SK-N-SH (cell line): ENCODE results near the gene CDK5RAP2. TPM values are rescaled to one million over a fixed set of nuclear protein-coding genes. Genes with fewer than 3 reads are reported as not detected.

Experiments
- CTCF ChIA-PET: fragments of 300-600, 350-600 bp; formaldehyde crosslinking; extraction: SDS; loops from one replicate; lab custom pipeline; 2021; lab: Yijun Ruan, JAX
- POLR2A ChIA-PET: fragments of 350-600 bp; sonication (Branson Sonifier 250); formaldehyde crosslinking; extraction: SDS; loops from one replicate; lab custom pipeline; 2020; ENCODE audit warnings: antibody characterized with exemption, inconsistent platforms; lab: Yijun Ruan, JAX
- DNase-seq: peaks from one replicate; pipeline ENCODE4 v3.0.0; 2012
- H2AFZ ChIP-seq: fragments of 200-600 bp; sonication (generic); 2 replicates; pipeline ENCODE4 v1.8.1; 2016; ENCODE audit warnings: antibody characterized with exemption, mild to moderate bottlenecking, low read depth
- H3F3A ChIP-seq: fragments of 200-600 bp; sonication (generic); replicated peaks from 2 replicates; pipeline ENCODE3; 2016; ENCODE audit warnings: antibody characterized with exemption, mild to moderate bottlenecking; ENCODE audit not compliant: insufficient read depth
- H3K27ac ChIP-seq, 2 experiments: fragments of 200-500 bp in 1 of 2; fragments of 200-600 bp in 1 of 2; sonication (Bioruptor generic) in 1 of 2; sonication (generic), shearing (Covaris generic) in 1 of 2; 2 replicates each; pipeline versions ENCODE4 v1.5.1 to v1.6.1; 2014 to 2016; ENCODE audit warnings: low read depth in 2 of 2, inconsistent platforms in 1 of 2, low read length in 1 of 2, mild to moderate bottlenecking in 1 of 2, mixed read lengths in 1 of 2
- H3K27me3 ChIP-seq: fragments of 200-600 bp; sonication (generic), shearing (Covaris generic); 2 replicates; pipeline ENCODE4 v1.6.1; 2016; ENCODE audit warnings: mixed run types; ENCODE audit not compliant: insufficient read depth
- H3K36me3 ChIP-seq, 2 experiments: fragments of 200-500 bp in 1 of 2; fragments of 200-600 bp in 1 of 2; sonication (Bioruptor generic) in 1 of 2; sonication (generic) in 1 of 2; replicated peaks in 1 of 2; 2 replicates each; pipeline versions ENCODE3 to v1.5.1; 2014 to 2016; ENCODE audit warnings: low read length in 1 of 2, mild to moderate bottlenecking in 1 of 2; ENCODE audit not compliant: insufficient read depth in 2 of 2, control insufficient read depth in 1 of 2
- H3K4me1 ChIP-seq, 2 experiments: fragments of 200-500 bp in 1 of 2; fragments of 200-600 bp in 1 of 2; sonication (Bioruptor generic) in 1 of 2; sonication (generic), shearing (Covaris generic) in 1 of 2; 2 replicates each; pipeline versions ENCODE4 v1.5.1 to v1.6.1; 2014 to 2016; ENCODE audit warnings: low read depth in 1 of 2, low read length in 1 of 2, mixed run types in 1 of 2; ENCODE audit not compliant: insufficient read depth in 2 of 2, control insufficient read depth in 1 of 2
- H3K4me2 ChIP-seq: fragments of 200-600 bp; sonication (generic), shearing (Covaris generic); 2 replicates; pipeline ENCODE4 v1.6.1; 2017; ENCODE audit warnings: mixed run types
- H3K4me3 ChIP-seq, 2 experiments: fragments of 200-500 bp in 1 of 2; fragments of 200-600 bp in 1 of 2; sonication (Bioruptor generic) in 1 of 2; sonication (generic), shearing (Covaris generic) in 1 of 2; 2 replicates each; pipeline versions ENCODE4 v1.5.1 to v1.8.1; 2014 to 2016; ENCODE audit warnings: low read depth in 2 of 2, inconsistent platforms in 1 of 2, low read length in 1 of 2, mild to moderate bottlenecking in 1 of 2, mixed read lengths in 1 of 2, moderate library complexity in 1 of 2
- H3K79me2 ChIP-seq: fragments of 200-600 bp; sonication (generic); 2 replicates; pipeline ENCODE4 v1.8.1; 2017; ENCODE audit warnings: mild to moderate bottlenecking; ENCODE audit not compliant: insufficient read depth
- H3K9ac ChIP-seq: fragments of 200-600 bp; sonication (generic); 2 replicates; pipeline ENCODE4 v1.6.1; 2017; ENCODE audit warnings: mixed run types
- H3K9me2 ChIP-seq: fragments of 200-600 bp; sonication (generic); 2 replicates; pipeline ENCODE4 v1.6.1; 2017; ENCODE audit warnings: mixed run types
- H3K9me3 ChIP-seq: fragments of 200-600 bp; sonication (generic); 2 replicates; pipeline ENCODE4 v1.6.1; 2017; ENCODE audit warnings: mixed run types, mild to moderate bottlenecking, moderate library complexity
- H4K20me1 ChIP-seq: fragments of 200-600 bp; sonication (generic); 2 replicates; pipeline ENCODE4 v1.6.1; 2017; ENCODE audit warnings: mild to moderate bottlenecking, mixed run types; ENCODE audit not compliant: insufficient read depth
- ELF1 ChIP-seq: IDR thresholded peaks from 2 replicates; pipeline ENCODE4 v1.4.0; 2012
- EP300 ChIP-seq, 2 experiments: IDR thresholded peaks; 2 replicates each; pipeline versions ENCODE4 v1.4.0 to v1.6.1; 2012; ENCODE audit warnings: borderline replicate concordance in 1 of 2, low read depth in 1 of 2, low read length in 1 of 2
- FOSL2 ChIP-seq: IDR thresholded peaks from 2 replicates; pipeline ENCODE4 v1.4.0; 2012; ENCODE audit warnings: low read depth, mild to moderate bottlenecking, moderate library complexity, borderline replicate concordance
- FOXJ3 ChIP-seq: sonication (generic); formaldehyde crosslinking; IDR thresholded peaks from 2 replicates; pipeline ENCODE4 v1.5.1; 2020; ENCODE audit warnings: mild to moderate bottlenecking, missing genetic modification reagents
- GATA2 ChIP-seq: sonication (generic); formaldehyde crosslinking; IDR thresholded peaks from 2 replicates; pipeline ENCODE4 v1.5.0; 2020; ENCODE audit warnings: mild to moderate bottlenecking, missing genetic modification reagents
- JUND ChIP-seq: IDR thresholded peaks from 2 replicates; pipeline ENCODE4 v1.4.0; 2012
- MEF2A ChIP-seq: IDR thresholded peaks from 2 replicates; pipeline ENCODE4 v1.4.0; 2012; ENCODE audit warnings: low read depth, borderline replicate concordance
- MXI1 ChIP-seq: IDR thresholded peaks from 2 replicates; pipeline ENCODE4 v1.6.1; 2012; ENCODE audit warnings: mild to moderate bottlenecking, low read depth, low read length, improper control_type of control experiment
- NRF1 ChIP-seq: IDR thresholded peaks from 2 replicates; pipeline ENCODE4 v1.6.1; 2012; ENCODE audit warnings: low read depth, mild to moderate bottlenecking, low read length
- RAD21 ChIP-seq: IDR thresholded peaks from 2 replicates; pipeline ENCODE4 v1.6.1; 2012; ENCODE audit warnings: mild to moderate bottlenecking, low read length
- RFX5 ChIP-seq: IDR thresholded peaks from 2 replicates; pipeline ENCODE4 v1.6.1; 2012; ENCODE audit warnings: mild to moderate bottlenecking, improper control_type of control experiment, low read length
- SIN3A ChIP-seq: IDR thresholded peaks from 2 replicates; pipeline ENCODE4 v1.6.1; 2012; ENCODE audit warnings: low read depth, mild to moderate bottlenecking, low read length, moderate library complexity, borderline replicate concordance
- SMC3 ChIP-seq: IDR thresholded peaks from 2 replicates; pipeline ENCODE4 v1.6.1; 2012; ENCODE audit warnings: low read depth, low read length, improper control_type of control experiment
- TCF12 ChIP-seq: IDR thresholded peaks from 2 replicates; pipeline ENCODE4 v1.4.0; 2012
- YY1 ChIP-seq: IDR thresholded peaks from 2 replicates; pipeline ENCODE4 v1.4.0; 2012; ENCODE audit warnings: low read depth, mild to moderate bottlenecking
- WGBS: methylation state at CpG from one replicate; pipeline ENCODE4 v1.1.6; 2017; ENCODE audit warnings: low lambda C conversion rate; 5-methylcytosine and 5-hydroxymethylcytosine counted together
- polyA plus RNA-seq, 3 experiments: library from polyadenylated mRNA; depleted of rRNA; stranded (reverse); fragments of >200 nt; gene quantifications; 2 replicates each; pipeline ENCODE4 v1.2.3, GENCODE V29; 2012
- TF ChIP-seq, protein P1 (sequence below): IDR thresholded peaks from 2 replicates; pipeline ENCODE4 v1.4.0; 2012; ENCODE audit warnings: low read depth, borderline replicate concordance
- TF ChIP-seq, protein P2 (sequence below): IDR thresholded peaks from 2 replicates; pipeline ENCODE4 v1.4.0; 2012; ENCODE audit warnings: low read depth
- TF ChIP-seq, protein P3 (sequence below): IDR thresholded peaks from 2 replicates; pipeline ENCODE4 v1.4.0; 2012; ENCODE audit warnings: low read depth, borderline replicate concordance
- TF ChIP-seq, protein P4 (sequence below): IDR thresholded peaks from 2 replicates; pipeline ENCODE4 v1.6.1; 2012; ENCODE audit warnings: mild to moderate bottlenecking, low read depth, low read length, moderate library complexity
- TF ChIP-seq, protein P5 (sequence below): fragments of 150-350 bp; IDR thresholded peaks from 2 replicates; pipeline ENCODE4 v1.6.1; 2017; ENCODE audit warnings: antibody characterized with exemption, low read length, low read depth, borderline replicate concordance

Gene CDK5RAP2
- polyA plus RNA-seq, 1 of the 3 experiments (the other 2 are of a cell fraction) = 20.7 TPM

GRCh38 chr9:120432600-120432999 lies 147.4 kb downstream of the CDK5RAP2 start:
- Histone ChIP-seq H3K9ac (no peak overlapping the region), H3F3A (no peaks in the 10 kb centered on the region), H3K4me1 (peaks cover 0 to 5% of the 10 kb centered on the region in 2 experiments; a peak in 1 of 4 replicates), H3K9me2 (no peaks in the 10 kb centered on the region), H4K20me1 (no peaks in the 10 kb centered on the region), H3K9me3 (no peaks in the 10 kb centered on the region), H3K36me3 (peaks cover 5 to 29% of the 10 kb centered on the region in 2 experiments), H3K27me3 (no peaks in the 10 kb centered on the region), H3K27ac (no peak overlapping the region), H2AFZ (no peak overlapping the region), H3K79me2 (peaks cover 4% of the 10 kb centered on the region; the same call in 1 of the 2 replicates), H3K4me2 (no peak overlapping the region), H3K4me3 (no peak overlapping the region)
- ChIA-PET CTCF (interaction anchor here (0.7 to 1.9 kb wide), 2 partner anchors 11 to 45 kb away, joined by 3 to 8 read pairs; no protein-coding TSS in a partner anchor), POLR2A (no interaction called here)
- TF ChIP-seq RFX5 = no peak
- TF ChIP-seq RAD21 = no peak
- TF ChIP-seq FOSL2 = no peak
- TF ChIP-seq, protein P1, sequence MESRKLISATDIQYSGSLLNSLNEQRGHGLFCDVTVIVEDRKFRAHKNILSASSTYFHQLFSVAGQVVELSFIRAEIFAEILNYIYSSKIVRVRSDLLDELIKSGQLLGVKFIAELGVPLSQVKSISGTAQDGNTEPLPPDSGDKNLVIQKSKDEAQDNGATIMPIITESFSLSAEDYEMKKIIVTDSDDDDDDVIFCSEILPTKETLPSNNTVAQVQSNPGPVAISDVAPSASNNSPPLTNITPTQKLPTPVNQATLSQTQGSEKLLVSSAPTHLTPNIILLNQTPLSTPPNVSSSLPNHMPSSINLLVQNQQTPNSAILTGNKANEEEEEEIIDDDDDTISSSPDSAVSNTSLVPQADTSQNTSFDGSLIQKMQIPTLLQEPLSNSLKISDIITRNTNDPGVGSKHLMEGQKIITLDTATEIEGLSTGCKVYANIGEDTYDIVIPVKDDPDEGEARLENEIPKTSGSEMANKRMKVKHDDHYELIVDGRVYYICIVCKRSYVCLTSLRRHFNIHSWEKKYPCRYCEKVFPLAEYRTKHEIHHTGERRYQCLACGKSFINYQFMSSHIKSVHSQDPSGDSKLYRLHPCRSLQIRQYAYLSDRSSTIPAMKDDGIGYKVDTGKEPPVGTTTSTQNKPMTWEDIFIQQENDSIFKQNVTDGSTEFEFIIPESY = no peak
- TF ChIP-seq, protein P2, sequence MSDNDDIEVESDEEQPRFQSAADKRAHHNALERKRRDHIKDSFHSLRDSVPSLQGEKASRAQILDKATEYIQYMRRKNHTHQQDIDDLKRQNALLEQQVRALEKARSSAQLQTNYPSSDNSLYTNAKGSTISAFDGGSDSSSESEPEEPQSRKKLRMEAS = no peak
- TF ChIP-seq SIN3A = no peak
- TF ChIP-seq MEF2A = no peak
- no peak for TF ChIP-seq GATA2 (CRISPR knock-in tag)
- TF ChIP-seq, protein P3, sequence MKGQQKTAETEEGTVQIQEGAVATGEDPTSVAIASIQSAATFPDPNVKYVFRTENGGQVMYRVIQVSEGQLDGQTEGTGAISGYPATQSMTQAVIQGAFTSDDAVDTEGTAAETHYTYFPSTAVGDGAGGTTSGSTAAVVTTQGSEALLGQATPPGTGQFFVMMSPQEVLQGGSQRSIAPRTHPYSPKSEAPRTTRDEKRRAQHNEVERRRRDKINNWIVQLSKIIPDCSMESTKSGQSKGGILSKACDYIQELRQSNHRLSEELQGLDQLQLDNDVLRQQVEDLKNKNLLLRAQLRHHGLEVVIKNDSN = no peak
- TF ChIP-seq FOXJ3 (CRISPR knock-in tag) = no peak
- no peak for TF ChIP-seq ELF1
- TF ChIP-seq TCF12 = no peak
- TF ChIP-seq, protein P4, sequence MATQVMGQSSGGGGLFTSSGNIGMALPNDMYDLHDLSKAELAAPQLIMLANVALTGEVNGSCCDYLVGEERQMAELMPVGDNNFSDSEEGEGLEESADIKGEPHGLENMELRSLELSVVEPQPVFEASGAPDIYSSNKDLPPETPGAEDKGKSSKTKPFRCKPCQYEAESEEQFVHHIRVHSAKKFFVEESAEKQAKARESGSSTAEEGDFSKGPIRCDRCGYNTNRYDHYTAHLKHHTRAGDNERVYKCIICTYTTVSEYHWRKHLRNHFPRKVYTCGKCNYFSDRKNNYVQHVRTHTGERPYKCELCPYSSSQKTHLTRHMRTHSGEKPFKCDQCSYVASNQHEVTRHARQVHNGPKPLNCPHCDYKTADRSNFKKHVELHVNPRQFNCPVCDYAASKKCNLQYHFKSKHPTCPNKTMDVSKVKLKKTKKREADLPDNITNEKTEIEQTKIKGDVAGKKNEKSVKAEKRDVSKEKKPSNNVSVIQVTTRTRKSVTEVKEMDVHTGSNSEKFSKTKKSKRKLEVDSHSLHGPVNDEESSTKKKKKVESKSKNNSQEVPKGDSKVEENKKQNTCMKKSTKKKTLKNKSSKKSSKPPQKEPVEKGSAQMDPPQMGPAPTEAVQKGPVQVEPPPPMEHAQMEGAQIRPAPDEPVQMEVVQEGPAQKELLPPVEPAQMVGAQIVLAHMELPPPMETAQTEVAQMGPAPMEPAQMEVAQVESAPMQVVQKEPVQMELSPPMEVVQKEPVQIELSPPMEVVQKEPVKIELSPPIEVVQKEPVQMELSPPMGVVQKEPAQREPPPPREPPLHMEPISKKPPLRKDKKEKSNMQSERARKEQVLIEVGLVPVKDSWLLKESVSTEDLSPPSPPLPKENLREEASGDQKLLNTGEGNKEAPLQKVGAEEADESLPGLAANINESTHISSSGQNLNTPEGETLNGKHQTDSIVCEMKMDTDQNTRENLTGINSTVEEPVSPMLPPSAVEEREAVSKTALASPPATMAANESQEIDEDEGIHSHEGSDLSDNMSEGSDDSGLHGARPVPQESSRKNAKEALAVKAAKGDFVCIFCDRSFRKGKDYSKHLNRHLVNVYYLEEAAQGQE = no peak
- TF ChIP-seq, protein P5, sequence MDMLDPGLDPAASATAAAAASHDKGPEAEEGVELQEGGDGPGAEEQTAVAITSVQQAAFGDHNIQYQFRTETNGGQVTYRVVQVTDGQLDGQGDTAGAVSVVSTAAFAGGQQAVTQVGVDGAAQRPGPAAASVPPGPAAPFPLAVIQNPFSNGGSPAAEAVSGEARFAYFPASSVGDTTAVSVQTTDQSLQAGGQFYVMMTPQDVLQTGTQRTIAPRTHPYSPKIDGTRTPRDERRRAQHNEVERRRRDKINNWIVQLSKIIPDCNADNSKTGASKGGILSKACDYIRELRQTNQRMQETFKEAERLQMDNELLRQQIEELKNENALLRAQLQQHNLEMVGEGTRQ = no peak
- TF ChIP-seq MXI1 = no peak
- TF ChIP-seq EP300 (IDR thresholded peaks at IDR 0.05; ENCODE audit: borderline replicate concordance in 1 of 2, low read depth in 1 of 2, low read length in 1 of 2) = no peak
- no peak for TF ChIP-seq SMC3
- TF ChIP-seq NRF1 = no peak
- TF ChIP-seq JUND = no peak
- TF ChIP-seq YY1 = no peak
- no peak for DNase-seq
- 95% methylated on average over 3 of the region's 3 CpGs for WGBS
